ENCODE results near the gene IER5L.

The IER5L gene

GRCh38 chr9:129151469-129151868 lies 26.6 kb downstream of the IER5L start:
- no peak for ATAC-seq
- no peak for TF ChIP-seq RARB (CRISPR knock-in tag; IDR thresholded peaks at IDR 0.05)
- no peak for TF ChIP-seq ZFP30 (CRISPR knock-in tag; IDR thresholded peaks at IDR 0.05)
- TF ChIP-seq, protein P1, sequence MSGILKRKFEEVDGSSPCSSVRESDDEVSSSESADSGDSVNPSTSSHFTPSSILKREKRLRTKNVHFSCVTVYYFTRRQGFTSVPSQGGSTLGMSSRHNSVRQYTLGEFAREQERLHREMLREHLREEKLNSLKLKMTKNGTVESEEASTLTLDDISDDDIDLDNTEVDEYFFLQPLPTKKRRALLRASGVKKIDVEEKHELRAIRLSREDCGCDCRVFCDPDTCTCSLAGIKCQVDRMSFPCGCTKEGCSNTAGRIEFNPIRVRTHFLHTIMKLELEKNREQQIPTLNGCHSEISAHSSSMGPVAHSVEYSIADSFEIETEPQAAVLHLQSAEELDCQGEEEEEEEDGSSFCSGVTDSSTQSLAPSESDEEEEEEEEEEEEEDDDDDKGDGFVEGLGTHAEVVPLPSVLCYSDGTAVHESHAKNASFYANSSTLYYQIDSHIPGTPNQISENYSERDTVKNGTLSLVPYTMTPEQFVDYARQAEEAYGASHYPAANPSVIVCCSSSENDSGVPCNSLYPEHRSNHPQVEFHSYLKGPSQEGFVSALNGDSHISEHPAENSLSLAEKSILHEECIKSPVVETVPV (CRISPR knock-in tag; IDR thresholded peaks at IDR 0.05): no peak
- no peak for TF ChIP-seq ZNF8 (CRISPR knock-in tag; IDR thresholded peaks at IDR 0.05)
- TF ChIP-seq PPARA (CRISPR knock-in tag; IDR thresholded peaks at IDR 0.05; ENCODE audit: borderline replicate concordance): no peak
- TF ChIP-seq PATZ1 (CRISPR knock-in tag; IDR thresholded peaks at IDR 0.05; ENCODE audit: borderline replicate concordance): no peak
- TF ChIP-seq TOX (CRISPR knock-in tag; IDR thresholded peaks at IDR 0.05; ENCODE audit: borderline replicate concordance): no peak
- no peak for TF ChIP-seq CSDC2 (CRISPR knock-in tag; IDR thresholded peaks at IDR 0.05)
- no peak for TF ChIP-seq ZNF70 (CRISPR knock-in tag; IDR thresholded peaks at IDR 0.05)
- no peak for TF ChIP-seq CREB5 (CRISPR knock-in tag; IDR thresholded peaks at IDR 0.05; ENCODE audit: low read depth)
- TF ChIP-seq ESRRG (CRISPR knock-in tag; IDR thresholded peaks at IDR 0.05): no peak

DNA sequence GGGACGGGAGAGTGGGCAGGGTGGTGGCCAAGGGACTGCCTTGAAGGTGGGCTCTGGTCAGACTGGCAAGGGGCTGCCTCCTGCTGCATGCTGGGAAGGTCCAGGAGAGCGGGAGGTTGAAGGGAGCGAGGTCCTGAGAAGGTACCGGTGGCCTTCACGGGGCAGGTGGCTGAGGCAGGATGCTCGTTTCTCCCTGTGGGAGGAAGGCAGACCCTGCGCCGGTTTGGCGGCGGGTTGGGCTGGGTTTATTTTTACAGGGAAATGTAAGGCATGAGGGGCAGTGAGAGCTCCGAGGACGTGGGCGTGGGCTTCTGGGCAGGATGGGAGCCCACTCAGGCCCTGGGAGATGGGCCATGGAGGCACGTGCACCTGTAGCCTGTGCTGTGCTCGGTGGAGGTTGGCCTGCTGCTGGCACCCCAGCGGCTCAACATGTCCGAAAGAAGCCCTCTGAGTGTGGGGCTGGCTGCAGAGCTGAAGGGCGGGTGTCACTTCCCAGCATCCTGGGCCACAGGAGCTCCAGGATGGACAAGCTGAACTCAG lies 27.3 kb downstream of the IER5L start:
- ATAC-seq: no peak
- TF ChIP-seq CSDC2 (CRISPR knock-in tag; IDR thresholded peaks at IDR 0.05) (no peak), ZFP30 (CRISPR knock-in tag; IDR thresholded peaks at IDR 0.05) (no peak), ARNTL (CRISPR knock-in tag; IDR thresholded peaks at IDR 0.05; ENCODE audit: borderline replicate concordance, low read depth) (no peak), CREB5 (CRISPR knock-in tag; IDR thresholded peaks at IDR 0.05; ENCODE audit: low read depth) (no peak), SNAI2 (CRISPR knock-in tag; IDR thresholded peaks at IDR 0.05) (no peak), ZNF565 (CRISPR knock-in tag; conservative IDR thresholded peaks at IDR 0.05; ENCODE audit: low read depth) (no peak), PATZ1 (CRISPR knock-in tag; IDR thresholded peaks at IDR 0.05; ENCODE audit: borderline replicate concordance) (no peak), ZFP3 (CRISPR knock-in tag; IDR thresholded peaks at IDR 0.05) (no peak), BACH2 (CRISPR knock-in tag; IDR thresholded peaks at IDR 0.05; ENCODE audit: borderline replicate concordance) (no peak)
- TF ChIP-seq, protein P2, sequence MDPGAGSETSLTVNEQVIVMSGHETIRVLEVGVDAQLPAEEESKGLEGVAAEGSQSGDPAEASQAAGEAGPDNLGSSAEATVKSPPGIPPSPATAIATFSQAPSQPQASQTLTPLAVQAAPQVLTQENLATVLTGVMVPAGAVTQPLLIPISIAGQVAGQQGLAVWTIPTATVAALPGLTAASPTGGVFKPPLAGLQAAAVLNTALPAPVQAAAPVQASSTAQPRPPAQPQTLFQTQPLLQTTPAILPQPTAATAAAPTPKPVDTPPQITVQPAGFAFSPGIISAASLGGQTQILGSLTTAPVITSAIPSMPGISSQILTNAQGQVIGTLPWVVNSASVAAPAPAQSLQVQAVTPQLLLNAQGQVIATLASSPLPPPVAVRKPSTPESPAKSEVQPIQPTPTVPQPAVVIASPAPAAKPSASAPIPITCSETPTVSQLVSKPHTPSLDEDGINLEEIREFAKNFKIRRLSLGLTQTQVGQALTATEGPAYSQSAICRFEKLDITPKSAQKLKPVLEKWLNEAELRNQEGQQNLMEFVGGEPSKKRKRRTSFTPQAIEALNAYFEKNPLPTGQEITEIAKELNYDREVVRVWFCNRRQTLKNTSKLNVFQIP (CRISPR knock-in tag; IDR thresholded peaks at IDR 0.05; ENCODE audit: borderline replicate concordance, low read depth): no peak
- TF ChIP-seq, protein P3, sequence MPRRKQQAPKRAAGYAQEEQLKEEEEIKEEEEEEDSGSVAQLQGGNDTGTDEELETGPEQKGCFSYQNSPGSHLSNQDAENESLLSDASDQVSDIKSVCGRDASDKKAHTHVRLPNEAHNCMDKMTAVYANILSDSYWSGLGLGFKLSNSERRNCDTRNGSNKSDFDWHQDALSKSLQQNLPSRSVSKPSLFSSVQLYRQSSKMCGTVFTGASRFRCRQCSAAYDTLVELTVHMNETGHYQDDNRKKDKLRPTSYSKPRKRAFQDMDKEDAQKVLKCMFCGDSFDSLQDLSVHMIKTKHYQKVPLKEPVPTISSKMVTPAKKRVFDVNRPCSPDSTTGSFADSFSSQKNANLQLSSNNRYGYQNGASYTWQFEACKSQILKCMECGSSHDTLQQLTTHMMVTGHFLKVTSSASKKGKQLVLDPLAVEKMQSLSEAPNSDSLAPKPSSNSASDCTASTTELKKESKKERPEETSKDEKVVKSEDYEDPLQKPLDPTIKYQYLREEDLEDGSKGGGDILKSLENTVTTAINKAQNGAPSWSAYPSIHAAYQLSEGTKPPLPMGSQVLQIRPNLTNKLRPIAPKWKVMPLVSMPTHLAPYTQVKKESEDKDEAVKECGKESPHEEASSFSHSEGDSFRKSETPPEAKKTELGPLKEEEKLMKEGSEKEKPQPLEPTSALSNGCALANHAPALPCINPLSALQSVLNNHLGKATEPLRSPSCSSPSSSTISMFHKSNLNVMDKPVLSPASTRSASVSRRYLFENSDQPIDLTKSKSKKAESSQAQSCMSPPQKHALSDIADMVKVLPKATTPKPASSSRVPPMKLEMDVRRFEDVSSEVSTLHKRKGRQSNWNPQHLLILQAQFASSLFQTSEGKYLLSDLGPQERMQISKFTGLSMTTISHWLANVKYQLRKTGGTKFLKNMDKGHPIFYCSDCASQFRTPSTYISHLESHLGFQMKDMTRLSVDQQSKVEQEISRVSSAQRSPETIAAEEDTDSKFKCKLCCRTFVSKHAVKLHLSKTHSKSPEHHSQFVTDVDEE (CRISPR knock-in tag; IDR thresholded peaks at IDR 0.05): no peak
